Endothelial cell of umbilical vein (primary cell): ENCODE data around the gene PALD1. TPM values are rescaled to one million over a fixed set of nuclear protein-coding genes. Genes with fewer than 3 reads are reported as not detected.

Source experiments
- BruUV-seq: library from RNA; stranded (reverse); fragments of 400-500 nt; replicated peaks from 2 replicates; lab custom pipeline; 2021; lab: Mats Ljungman, UMichigan
- CTCF ChIA-PET: fragments of 300-600, 350-600 bp; sonication (Branson Sonifier 250); formaldehyde crosslinking; loops from one replicate; lab custom pipeline; 2021; ENCODE audit warnings: antibody characterized with exemption, inconsistent platforms; lab: Charles Lee
- POLR2A ChIA-PET: fragments of 300-600, 350-600 bp; sonication (Branson Sonifier 250); formaldehyde crosslinking; loops from one replicate; lab custom pipeline; 2021; ENCODE audit warnings: antibody characterized with exemption, inconsistent platforms; lab: Charles Lee
- DNase-seq: peaks from one replicate; pipeline ENCODE4 v3.0.0-alpha.2; 2011; ENCODE audit warnings: low read depth, low spot score
- FAIRE-seq: peaks from 2 replicates; lab custom pipeline; 2011; peaks lifted over from hg19 to GRCh38; lab: Jason Lieb, UNC
- H2AFZ ChIP-seq: 2 replicates; pipeline ENCODE4 v1.6.0; 2012; ENCODE audit warnings: low read depth, low read length, control low read depth, inconsistent platforms
- H3K27ac ChIP-seq: 2 replicates; pipeline ENCODE4 v1.5.1; 2011; ENCODE audit warnings: low read depth, mild to moderate bottlenecking, control low read depth, low read length, moderate library complexity; ENCODE audit not compliant: insufficient read depth
- H3K27me3 ChIP-seq, 2 experiments: 2 replicates each; pipeline versions ENCODE4 v1.6.0 to v1.6.1; 2011; ENCODE audit warnings: low read length in 2 of 2, mixed read lengths in 1 of 2; ENCODE audit not compliant: control insufficient read depth in 2 of 2, insufficient read depth in 2 of 2
- H3K36me3 ChIP-seq, 2 experiments: 2 replicates in 1 of 2; 3 replicates in 1 of 2; pipeline ENCODE4 v1.5.1; 2011; ENCODE audit warnings: low read length in 2 of 2, mild to moderate bottlenecking in 1 of 2, moderate library complexity in 1 of 2; ENCODE audit not compliant: control insufficient read depth in 2 of 2, insufficient read depth in 2 of 2; ENCODE audit errors: extremely low read depth in 1 of 2
- H3K4me1 ChIP-seq: 3 replicates; pipeline ENCODE4 v1.5.1; 2011; ENCODE audit warnings: mild to moderate bottlenecking, low read length; ENCODE audit not compliant: control insufficient read depth, insufficient read depth; ENCODE audit errors: extremely low read depth
- H3K4me2 ChIP-seq: 2 replicates; pipeline ENCODE4 v1.6.1; 2011; ENCODE audit warnings: low read length, control low read depth, mixed read lengths; ENCODE audit not compliant: insufficient read depth
- H3K4me3 ChIP-seq, 3 experiments: fragments of 200-600 bp in 1 of 3; sonication (generic), shearing (Covaris generic) in 1 of 3; replicated peaks in 1 of 3; 2 replicates each; pipeline ENCODE4 v1.5.1; 2011 to 2016; ENCODE audit warnings: control low read depth in 3 of 3, low read length in 3 of 3, mild to moderate bottlenecking in 2 of 3, inconsistent platforms in 1 of 3, low read depth in 1 of 3, moderate library complexity in 1 of 3; ENCODE audit not compliant: insufficient read depth in 1 of 3
- H3K79me2 ChIP-seq: 2 replicates; pipeline ENCODE4 v1.6.0; 2012; ENCODE audit warnings: low read length, inconsistent platforms; ENCODE audit not compliant: control insufficient read depth, insufficient read depth
- H3K9ac ChIP-seq: replicated peaks from 2 replicates; pipeline ENCODE3; 2011; ENCODE audit warnings: low read length, control low read depth; ENCODE audit not compliant: insufficient read depth; ENCODE audit errors: extremely low read depth
- H3K9me1 ChIP-seq: replicated peaks from 3 replicates; pipeline ENCODE4 v1.6.0; 2011; ENCODE audit warnings: mild to moderate bottlenecking, low read length; ENCODE audit not compliant: control insufficient read depth, insufficient read depth; ENCODE audit errors: extremely low read depth
- H3K9me3 ChIP-seq: replicated peaks from 2 replicates; pipeline ENCODE4 v1.5.1; 2012; ENCODE audit warnings: low read length, inconsistent platforms; ENCODE audit not compliant: control insufficient read depth, insufficient read depth
- H4K20me1 ChIP-seq: replicated peaks from 2 replicates; pipeline ENCODE3; 2011; ENCODE audit warnings: mild to moderate bottlenecking, low read length; ENCODE audit not compliant: control insufficient read depth, insufficient read depth; ENCODE audit errors: extremely low read depth
- CTCF ChIP-seq, 2 donors: IDR thresholded peaks; 1 replicate in 1 of 2; 2 replicates in 1 of 2; pipeline ENCODE4 v1.5.1; 2011; ENCODE audit warnings: low read length in 2 of 2, mild to moderate bottlenecking in 2 of 2, moderate library complexity in 2 of 2, control low read depth in 1 of 2, inconsistent platforms in 1 of 2, low read depth in 1 of 2; ENCODE audit not compliant: insufficient read depth in 1 of 2; ENCODE audit errors: extremely low read depth in 1 of 2
- EZH2 ChIP-seq: IDR thresholded peaks from 2 replicates; pipeline ENCODE4 v1.6.1; 2012; ENCODE audit warnings: borderline replicate concordance, low read depth, mild to moderate bottlenecking, moderate library complexity, low read length, inconsistent platforms; ENCODE audit not compliant: severe bottlenecking
- FOS ChIP-seq: IDR thresholded peaks from 2 replicates; pipeline ENCODE4 v1.6.1; 2011; ENCODE audit warnings: mild to moderate bottlenecking, low read length, moderate library complexity, borderline replicate concordance; ENCODE audit not compliant: insufficient read depth
- GATA2 ChIP-seq: IDR thresholded peaks from 2 replicates; pipeline ENCODE4 v1.7.0; 2011; ENCODE audit warnings: low read depth, mild to moderate bottlenecking, moderate library complexity, mixed read lengths, low read length; ENCODE audit not compliant: insufficient read length, insufficient read depth
- JUN ChIP-seq: IDR thresholded peaks from 2 replicates; pipeline ENCODE4 v1.6.1; 2011; ENCODE audit warnings: borderline replicate concordance, low read depth; ENCODE audit not compliant: insufficient read length, insufficient read depth
- MAX ChIP-seq: IDR thresholded peaks from 2 replicates; pipeline ENCODE4 v1.6.1; 2011; ENCODE audit not compliant: insufficient read depth, insufficient read length
- MYC ChIP-seq: IDR thresholded peaks from one replicate; pipeline ENCODE4 v1.6.1; 2011; ENCODE audit warnings: mild to moderate bottlenecking, low read depth, low read length
- POLR2A ChIP-seq: IDR thresholded peaks from 2 replicates; pipeline ENCODE4 v1.6.1; 2012; ENCODE audit warnings: low read depth, mild to moderate bottlenecking, control low read depth, low read length
- POLR2AphosphoS5 ChIP-seq: IDR thresholded peaks from 2 replicates; pipeline ENCODE4 v1.6.1; 2012; ENCODE audit warnings: low read depth, mild to moderate bottlenecking, control low read depth, low read length, moderate library complexity; ENCODE audit not compliant: insufficient read depth
- dilution Hi-C: fragments of 300-500 bp; cut with MboI; formaldehyde crosslinking; loops from one replicate; pipeline ENCODE4 v1.15.0; 2019; ENCODE audit warnings: low sequenced_read_pairs; ENCODE audit not compliant: extremely low pct_ligation_motif_present
- intact Hi-C: fragments of 100-400 bp; cut with micrococcal nuclease; formaldehyde crosslinking; loops from one replicate; pipeline ENCODE4 v1.10.0; 2022
- polyA plus RNA-seq, 4 experiments: library from polyadenylated mRNA; depleted of rRNA in 3 of 4; stranded (reverse) in 3 of 4; unstranded in 1 of 4; fragments of >200 nt; gene quantifications; 2 replicates each; pipeline versions ENCODE4 v1.2.1 to v1.2.3, GENCODE V29; 2011 to 2012; ENCODE audit warnings: missing spikeins in 1 of 4
- total RNA-seq: library from RNA; stranded (reverse); gene quantifications from 2 replicates; pipeline ENCODE4 v1.2.3, GENCODE V29; 2021

Gene PALD1
- total and polyA plus RNA-seq, 2 donors (not counting 3 experiments of a cell fraction or from before 2014, with no cell fraction given), result 16.6 to 73.3 TPM

- no TSS peak for BruUV-seq
- H2AFZ ChIP-seq, result no peak overlapping the region
- no peaks in the 10 kb centered on the region for H3K79me2 ChIP-seq
- H3K4me1 ChIP-seq, result no peaks in the 10 kb centered on the region
- no peaks in the 10 kb centered on the region for H4K20me1 ChIP-seq
- H3K9me3 ChIP-seq, result no peaks in the 10 kb centered on the region
- peaks cover 14 to 16% of the 10 kb centered on the region in 2 experiments for H3K27me3 ChIP-seq
- dilution Hi-C loops (no loop called here), intact Hi-C loops (no loop called here)
- no peak overlapping the region for H3K4me2 ChIP-seq
- ChIA-PET CTCF (no interaction called here), POLR2A (interaction anchor here (0.6 kb wide), 1 partner anchor 227 kb away, joined by 7 read pairs; no protein-coding TSS in a partner anchor)
- H3K36me3 ChIP-seq, result no peaks in the 10 kb centered on the region
- DNase-seq (no peak), FAIRE-seq (no peak)
- H3K4me3 ChIP-seq, result no peak overlapping the region
- no peaks in the 10 kb centered on the region for H3K9me1 ChIP-seq
- H3K9ac ChIP-seq, result no peak overlapping the region
- no peak for TF ChIP-seq JUN
- no peak for TF ChIP-seq EZH2
- no peak for TF ChIP-seq GATA2
- TF ChIP-seq POLR2AphosphoS5, result no peak
- no peak for TF ChIP-seq CTCF (IDR thresholded peaks at IDR 0.05; ENCODE audit: extremely low read depth in 1 of 2, insufficient read depth in 1 of 2, low read depth in 1 of 2, low read length in 2 of 2)
- TF ChIP-seq POLR2A, result no peak
- no peak for TF ChIP-seq MYC
- TF ChIP-seq FOS, result no peak
- TF ChIP-seq MAX, result no peak
- no peak overlapping the region for H3K27ac ChIP-seq
Observed at GRCh38 chr10:70615784-70616522, 137.4 kb downstream of the PALD1 start.
